T-cell (primary cell): ENCODE results near the gene VPS16. TPM values are rescaled to one million over a fixed set of nuclear protein-coding genes. Genes with fewer than 3 reads are reported as not detected.

Experiments
- ATAC-seq, 4 experiments: fragments of 200-7000 bp in 3 of 4; fragments of 150-1000 bp in 1 of 4; cut with Tn5 transposase; replicated peaks in 1 of 4; 1 replicate in 3 of 4; 2 replicates in 1 of 4; pipeline ENCODE4 v1.10.0; 2021; ENCODE audit warnings: moderate library complexity in 3 of 4, mild to moderate bottlenecking in 2 of 4, moderate number of reproducible peaks in 1 of 4
- CTCF ChIA-PET, 2 donors: fragments of 300-600 bp; sonication (Branson Sonifier 250); formaldehyde crosslinking; loops; one replicate each; lab custom pipeline; 2022; ENCODE audit warnings: antibody characterized with exemption in 2 of 2; lab: Charles Lee
- POLR2A ChIA-PET, 2 donors: fragments of 300-600 bp; sonication (Branson Sonifier 250); formaldehyde crosslinking; loops; one replicate each; lab custom pipeline; 2022; ENCODE audit warnings: antibody characterized with exemption in 2 of 2; lab: Charles Lee
- DNase-seq, 35 experiments: peaks; one replicate each; pipeline versions ENCODE4 v3.0.0 to v3.0.0-alpha.2; 2013 to 2023
- H3K27ac ChIP-seq: one replicate; pipeline ENCODE4 v1.5.1; 2013; ENCODE audit warnings: low read length
- H3K27me3 ChIP-seq, 2 experiments: replicated peaks in 1 of 2; 1 replicate in 1 of 2; 2 replicates in 1 of 2; pipeline versions ENCODE4 v1.6.1 to v1.7.0; 2013; ENCODE audit warnings: low read length in 1 of 2, mixed read lengths in 1 of 2; ENCODE audit not compliant: control insufficient read depth in 2 of 2, insufficient read depth in 2 of 2; ENCODE audit errors: extremely low read depth in 1 of 2
- H3K36me3 ChIP-seq, 2 donors: 1 replicate in 1 of 2; 2 replicates in 1 of 2; pipeline versions ENCODE4 v1.6.1 to v1.7.0; 2013; ENCODE audit warnings: low read length in 1 of 2; ENCODE audit not compliant: control insufficient read depth in 2 of 2, insufficient read depth in 1 of 2; ENCODE audit errors: extremely low read depth in 1 of 2
- H3K4me1 ChIP-seq, 2 experiments: 1 replicate in 1 of 2; 2 replicates in 1 of 2; pipeline versions ENCODE4 v1.6.1 to v1.7.0; 2013; ENCODE audit warnings: low read length in 2 of 2, mixed read lengths in 1 of 2; ENCODE audit not compliant: insufficient read depth in 2 of 2, control insufficient read depth in 1 of 2; ENCODE audit errors: extremely low read depth in 1 of 2
- H3K4me3 ChIP-seq, 2 donors: 1 replicate in 1 of 2; 2 replicates in 1 of 2; pipeline versions ENCODE4 v1.5.1 to v1.7.0; 2013; ENCODE audit warnings: mild to moderate bottlenecking in 2 of 2, low read length in 1 of 2, moderate library complexity in 1 of 2; ENCODE audit not compliant: control insufficient read depth in 1 of 2; ENCODE audit errors: extremely low read depth in 1 of 2
- H3K9me3 ChIP-seq: 2 replicates; pipeline ENCODE4 v1.7.0; 2013
- H3K27ac Mint-ChIP-seq, 2 donors: one replicate each; pipeline ENCODE4 v1.8.0; 2020 to 2021; ENCODE audit warnings: mild to moderate bottlenecking in 2 of 2, mixed read lengths in 2 of 2
- H3K27me3 Mint-ChIP-seq, 2 donors: one replicate each; pipeline ENCODE4 v1.8.0; 2021 to 2022; ENCODE audit warnings: mixed read lengths in 2 of 2
- H3K36me3 Mint-ChIP-seq: one replicate; pipeline ENCODE4 v1.8.0; 2021; ENCODE audit warnings: mixed read lengths
- H3K4me1 Mint-ChIP-seq, 3 donors: one replicate each; pipeline ENCODE4 v1.8.0; 2020 to 2022; ENCODE audit warnings: mixed read lengths in 3 of 3, mild to moderate bottlenecking in 1 of 3
- H3K4me3 Mint-ChIP-seq, 3 donors: one replicate each; pipeline ENCODE4 v1.8.0; 2020 to 2022; ENCODE audit warnings: mild to moderate bottlenecking in 3 of 3, mixed read lengths in 3 of 3, moderate library complexity in 3 of 3
- H3K9me3 Mint-ChIP-seq, 3 donors: one replicate each; pipeline ENCODE4 v1.8.0; 2020 to 2022; ENCODE audit warnings: mixed read lengths in 3 of 3
- WGBS: methylation state at CpG from one replicate; pipeline ENCODE4 v1.1.5; 2013; ENCODE audit warnings: missing lambda C conversion rate; ENCODE audit not compliant: insufficient coverage; 5-methylcytosine and 5-hydroxymethylcytosine counted together
- total RNA-seq, 35 experiments: library from RNA in 6 of 35; stranded (reverse) in 6 of 35; fragments of 120-200 nt in 1 of 35; gene quantifications; one replicate each; pipeline versions ENCODE4 v1.2.1 to v1.2.4 and lab custom pipeline; 2013 to 2026

Gene VPS16
- total RNA-seq, 5 donors from 2014 or later (not counting 1 experiment from before 2014, with no cell fraction given): 44.5 to 72.2 (median 68.2) TPM

DNA sequence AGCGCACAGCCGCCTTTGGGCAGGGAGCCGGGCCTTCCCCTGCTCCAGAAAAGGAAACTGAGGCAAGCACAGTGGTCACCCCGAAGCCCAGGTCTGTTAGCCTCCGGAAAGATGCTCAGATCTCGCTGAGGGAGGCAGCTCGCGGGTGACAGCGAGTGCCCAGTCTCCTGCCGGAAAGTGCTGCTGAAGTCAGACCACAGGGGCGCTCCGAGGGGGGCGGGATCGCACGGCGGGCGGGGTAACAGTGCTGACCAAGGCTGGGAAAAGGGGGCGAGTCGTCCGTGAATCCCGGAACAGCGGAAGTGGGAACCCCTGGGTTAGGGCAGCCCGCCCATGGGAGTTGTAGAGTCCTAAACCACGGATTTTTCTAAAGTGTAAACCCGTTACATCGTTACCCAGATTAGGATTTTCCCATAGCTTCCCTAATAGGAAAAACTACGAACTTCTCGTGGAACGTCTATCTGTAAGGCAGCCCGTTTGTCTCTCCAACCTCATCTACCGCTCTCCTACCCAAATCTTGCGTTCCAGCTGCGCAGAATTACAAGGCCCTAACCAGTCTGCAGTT is 504 bp downstream of the VPS16 start:
- H3K4me3 ChIP-seq: peak overlapping the region; percentile 63 to 93
- WGBS: 6% methylated on average over 31 of the region's 33 CpGs
- peak in 9 of 35 experiments; percentile 7 to 47 (median 17) for DNase-seq

DNA sequence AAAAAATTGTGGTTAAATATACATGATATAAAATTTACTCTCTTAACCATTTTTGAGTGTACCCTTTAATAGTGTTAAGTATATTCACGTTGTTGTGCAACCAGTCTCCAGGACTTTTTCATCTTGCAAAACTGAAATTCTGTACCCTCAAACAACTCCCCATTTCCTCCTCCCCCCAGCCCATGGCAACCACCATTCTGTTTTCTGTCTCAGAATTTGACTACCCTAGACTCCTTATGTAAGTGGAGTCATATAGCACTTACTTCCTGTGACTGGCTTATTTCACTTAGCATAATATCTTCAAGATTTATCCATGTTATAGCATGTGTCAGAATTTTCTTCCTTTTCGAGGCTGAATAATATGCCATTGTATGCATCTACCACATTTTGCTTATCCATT is 5.1 kb downstream of the VPS16 start:
- no peak overlapping the region for H3K27ac Mint-ChIP-seq
- peaks cover 7% of the 10 kb centered on the region for H3K36me3 Mint-ChIP-seq
- no peaks in the 10 kb centered on the region for H3K27me3 ChIP-seq
- H3K4me1 ChIP-seq: peaks cover 2 to 13% of the 10 kb centered on the region in 2 experiments
- H3K9me3 Mint-ChIP-seq: no peaks in the 10 kb centered on the region
- no peaks in the 10 kb centered on the region for H3K27me3 Mint-ChIP-seq
- no peak overlapping the region for H3K4me3 ChIP-seq
- ATAC-seq (no peak), DNase-seq (no peak)
- no peak overlapping the region for H3K27ac ChIP-seq
- peaks cover 3 to 5% of the 10 kb centered on the region in 2 donors for H3K36me3 ChIP-seq
- peaks cover 30 to 32% (median 32%) of the 10 kb centered on the region in 3 donors for H3K4me1 Mint-ChIP-seq
- POLR2A ChIA-PET: no interaction called here
- WGBS: no CpG with 5 or more reads among the region's 2 CpGs
- no peaks in the 10 kb centered on the region for H3K9me3 ChIP-seq
- CTCF ChIA-PET: no interaction called here
- no peak overlapping the region for H3K4me3 Mint-ChIP-seq

More for the DNA sequence above, 504 bp downstream of the VPS16 start:
- H3K27me3 Mint-ChIP-seq: no peaks in the 10 kb centered on the region
- no peak overlapping the region for H3K27ac ChIP-seq
- no peaks in the 10 kb centered on the region for H3K27me3 ChIP-seq
- CTCF ChIA-PET: interaction anchor here in 1 of 2 donors (0.7 kb wide), 1 partner anchor 25 kb away, joined by 3 read pairs; no protein-coding TSS in a partner anchor
- H3K4me1 Mint-ChIP-seq: peaks cover 33 to 45% (median 39%) of the 10 kb centered on the region in 3 donors
- H3K9me3 Mint-ChIP-seq: no peaks in the 10 kb centered on the region
- peak overlapping the region; percentile 85 to 89 (median 86) for H3K4me3 Mint-ChIP-seq
- peak; percentile 11 to 31 (median 25) for ATAC-seq
- H3K36me3 ChIP-seq: peaks cover 0 to 14% of the 10 kb centered on the region in 2 donors
- no peaks in the 10 kb centered on the region for H3K9me3 ChIP-seq
- peak overlapping the region; percentile 36 to 83 for H3K27ac Mint-ChIP-seq
- peaks cover 8% of the 10 kb centered on the region for H3K36me3 Mint-ChIP-seq
- peaks cover 2 to 35% of the 10 kb centered on the region in 2 experiments for H3K4me1 ChIP-seq
- POLR2A ChIA-PET: no interaction called here

DNA sequence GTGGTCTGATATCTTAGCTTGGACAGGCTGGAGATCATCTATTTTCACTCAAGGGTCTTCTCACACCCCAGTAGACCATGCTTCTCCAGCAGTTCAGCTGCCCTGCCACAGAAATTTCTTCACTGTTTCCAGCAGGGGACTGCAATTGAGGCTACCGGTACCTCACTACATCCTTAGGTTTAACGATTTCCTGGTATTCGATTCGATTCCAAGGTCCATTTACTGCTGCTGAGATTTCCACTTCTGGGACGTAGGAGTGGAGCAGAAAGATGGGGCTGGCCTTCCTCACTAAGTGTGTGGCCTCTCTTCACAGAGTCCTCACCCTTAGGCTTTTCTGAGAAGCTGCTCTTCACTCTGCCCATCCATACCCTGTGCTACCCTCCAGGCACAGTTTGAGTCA is 6.2 kb downstream of the VPS16 start:
- Mint-ChIP-seq H3K36me3 (peaks cover 7% of the 10 kb centered on the region), H3K9me3 (no peaks in the 10 kb centered on the region), H3K27me3 (no peaks in the 10 kb centered on the region), H3K4me3 (no peak overlapping the region), H3K27ac (no peak overlapping the region), H3K4me1 (peaks cover 27 to 29% (median 28%) of the 10 kb centered on the region in 3 donors)
- POLR2A ChIA-PET: no interaction called here
- ATAC-seq: no peak
- 97% methylated on average over 5 of the region's 5 CpGs for WGBS
- Histone ChIP-seq H3K27ac (no peak overlapping the region), H3K36me3 (peaks cover 3 to 5% of the 10 kb centered on the region in 2 donors), H3K27me3 (no peaks in the 10 kb centered on the region), H3K9me3 (no peaks in the 10 kb centered on the region), H3K4me3 (no peak overlapping the region), H3K4me1 (peaks cover 0 to 5% of the 10 kb centered on the region in 2 experiments)
- CTCF ChIA-PET: no interaction called here
- DNase-seq: no peak

DNA sequence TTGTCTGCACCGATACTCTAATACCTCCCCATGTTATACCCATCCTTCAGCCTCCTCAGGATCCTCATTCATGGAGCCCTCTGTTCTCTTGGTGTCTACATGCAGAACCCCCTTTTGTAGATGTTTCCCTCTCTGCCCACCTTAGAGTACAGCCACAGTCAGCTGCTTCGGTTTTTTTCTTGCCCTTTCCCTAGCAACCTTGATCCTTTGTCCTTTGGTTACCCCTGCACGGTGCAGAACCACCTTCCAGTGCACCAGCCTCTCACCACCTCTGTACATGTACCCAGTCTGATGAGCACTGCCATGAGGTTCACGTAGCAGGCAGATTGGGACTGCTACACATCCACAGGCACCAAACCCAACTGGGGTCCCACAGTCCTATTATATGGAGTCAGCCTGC is 7.3 kb downstream of the VPS16 start:
- 100% methylated on average over 4 of the region's 4 CpGs for WGBS
- ChIA-PET CTCF (no interaction called here), POLR2A (no interaction called here)
- H3K36me3 Mint-ChIP-seq: peaks cover 7% of the 10 kb centered on the region
- Histone ChIP-seq H3K27ac (no peak overlapping the region), H3K4me1 (peaks cover 4 to 9% of the 10 kb centered on the region in 2 experiments), H3K36me3 (peaks cover 3 to 5% of the 10 kb centered on the region in 2 donors), H3K9me3 (no peaks in the 10 kb centered on the region), H3K4me3 (no peak overlapping the region), H3K27me3 (no peaks in the 10 kb centered on the region)
- no peaks in the 10 kb centered on the region for H3K9me3 Mint-ChIP-seq
- no peaks in the 10 kb centered on the region for H3K27me3 Mint-ChIP-seq
- H3K4me1 Mint-ChIP-seq: peaks cover 38 to 39% (median 39%) of the 10 kb centered on the region in 3 donors
- peak overlapping the region in 1 of 2 donors; percentile 49 for H3K27ac Mint-ChIP-seq
- DNase-seq (no peak), ATAC-seq (no peak)
- no peak overlapping the region for H3K4me3 Mint-ChIP-seq

DNA sequence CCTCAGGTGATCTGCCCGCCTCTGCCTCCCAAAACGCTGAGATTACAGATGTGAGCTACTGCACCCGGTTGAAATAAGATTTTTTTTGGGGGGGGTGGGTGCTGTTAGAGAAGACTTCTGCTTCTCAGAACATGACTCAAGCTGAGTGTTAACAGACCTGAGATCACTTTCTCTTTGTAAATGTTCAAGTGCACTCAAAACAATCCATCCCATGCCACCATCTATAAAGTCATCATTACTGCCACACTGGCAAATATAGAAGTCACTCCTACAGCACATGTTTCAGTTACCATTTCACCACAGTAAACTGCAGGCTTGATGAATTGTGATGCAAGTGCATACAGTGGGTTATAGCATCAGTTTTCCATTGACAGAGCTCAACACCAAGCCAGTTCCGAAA is 9.0 kb downstream of the VPS16 start:
- Mint-ChIP-seq H3K9me3 (no peaks in the 10 kb centered on the region), H3K4me1 (peaks cover 28 to 40% (median 29%) of the 10 kb centered on the region in 3 donors), H3K27ac (no peak overlapping the region), H3K36me3 (peaks cover 7% of the 10 kb centered on the region), H3K4me3 (no peak overlapping the region), H3K27me3 (no peaks in the 10 kb centered on the region)
- Histone ChIP-seq H3K36me3 (peaks cover 3 to 5% of the 10 kb centered on the region in 2 donors), H3K27ac (no peak overlapping the region), H3K4me3 (no peak overlapping the region), H3K4me1 (peaks cover 4 to 15% of the 10 kb centered on the region in 2 experiments), H3K27me3 (no peaks in the 10 kb centered on the region), H3K9me3 (no peaks in the 10 kb centered on the region)
- ATAC-seq: no peak
- DNase-seq: no peak
- ChIA-PET CTCF (no interaction called here), POLR2A (no interaction called here)
- WGBS: 100% methylated on average over 1 of the region's 4 CpGs

DNA sequence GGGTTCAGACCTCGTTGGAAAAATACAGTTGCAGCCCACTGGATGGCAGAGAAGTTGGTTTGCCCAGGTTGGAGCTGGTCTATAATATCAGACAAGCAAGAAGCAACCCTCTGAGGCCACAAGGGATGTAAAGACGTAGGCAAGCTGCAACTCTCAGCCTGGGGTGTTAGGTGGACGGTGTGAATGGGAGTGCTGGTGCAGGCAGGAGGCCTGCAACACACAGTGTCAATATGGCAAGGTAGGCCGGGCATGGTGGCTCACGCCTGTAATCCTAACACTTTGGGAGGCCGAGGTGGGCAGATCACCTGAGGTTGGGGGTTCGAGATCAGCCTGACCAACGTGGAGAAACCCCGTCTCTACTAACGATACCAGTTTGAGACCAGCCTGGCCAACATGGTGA is 10.5 kb downstream of the VPS16 start:
- peak overlapping the region in 1 of 3 donors; percentile 56 for H3K4me3 Mint-ChIP-seq
- no peaks in the 10 kb centered on the region for H3K27me3 ChIP-seq
- ChIA-PET POLR2A (no interaction called here), CTCF (interaction anchor here in 1 of 2 donors (0.6 to 1.4 kb wide), 2 partner anchors 20 to 150 kb away, joined by 5 to 6 read pairs; no protein-coding TSS in a partner anchor)
- no peaks in the 10 kb centered on the region for H3K9me3 ChIP-seq
- H3K36me3 ChIP-seq: peaks cover 3% of the 10 kb centered on the region in 2 donors
- H3K9me3 Mint-ChIP-seq: no peaks in the 10 kb centered on the region
- no peaks in the 10 kb centered on the region for H3K27me3 Mint-ChIP-seq
- ATAC-seq (no peak), DNase-seq (peak in 1 of 35 experiments; percentile 21)
- 85% methylated on average over 6 of the region's 10 CpGs for whole genome bisulfite sequencing
- H3K36me3 Mint-ChIP-seq: peaks cover 7% of the 10 kb centered on the region
- H3K27ac ChIP-seq: no peak overlapping the region
- H3K4me3 ChIP-seq: no peak overlapping the region
- H3K27ac Mint-ChIP-seq: no peak overlapping the region
- H3K4me1 Mint-ChIP-seq: peaks cover 20 to 32% (median 22%) of the 10 kb centered on the region in 3 donors
- peaks cover 4 to 15% of the 10 kb centered on the region in 2 experiments for H3K4me1 ChIP-seq
